MV-4-11 (cell line): ENCODE measurements around the gene DLK1.

Experiments
- DNase-seq: peaks from one replicate; lab custom pipeline; 2025; lab: John Stamatoyannopoulos, UW

Gene DLK1

GRCh38 chr14:100734031-100734990, 7.6 kb downstream of the DLK1 start:
- no peak for DNase-seq

DNA sequence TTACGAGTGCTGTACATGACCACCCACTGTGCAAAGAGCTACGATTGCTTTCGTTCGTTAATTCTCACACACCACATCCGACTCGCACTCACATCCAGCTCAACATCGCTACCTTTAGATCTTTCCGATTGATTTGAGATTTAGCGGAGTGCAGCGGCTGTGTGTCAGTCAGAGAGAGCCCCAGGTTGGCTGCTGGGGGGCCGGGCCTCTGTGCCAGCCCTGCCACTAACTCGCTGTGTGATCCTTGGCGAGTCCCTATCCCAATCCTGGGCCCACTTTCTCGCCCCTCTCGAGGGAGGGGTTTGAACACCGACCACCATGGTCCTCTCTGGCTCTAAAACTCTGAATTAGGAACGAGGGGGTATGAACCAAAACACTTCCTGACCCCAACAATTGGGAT, 8.6 kb downstream of the DLK1 start:
- no peak for DNase-seq

- no peak for DNase-seq
Observed at GRCh38 chr14:100736269-100737180, 9.8 kb downstream of the DLK1 start.

DNA sequence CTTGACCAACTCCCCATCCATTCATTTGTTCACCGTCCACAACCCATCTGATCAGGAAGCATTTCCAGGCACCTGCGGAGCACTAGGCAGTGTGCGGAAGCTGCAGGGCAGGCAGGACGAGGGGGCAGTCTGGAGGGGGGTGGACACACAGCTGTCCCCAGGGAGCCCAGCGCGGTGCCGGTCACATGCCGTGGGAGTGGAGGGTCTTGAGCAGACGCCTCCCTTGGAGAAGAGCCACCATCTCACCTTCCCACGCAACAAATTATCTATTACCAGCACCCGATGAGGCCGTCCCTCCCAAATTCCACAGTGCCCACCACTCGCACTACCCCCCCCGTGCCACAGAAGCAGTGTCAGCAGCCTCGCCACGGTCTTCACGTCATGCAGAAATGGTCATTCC, 10.8 kb downstream of the DLK1 start:
- no peak for DNase-seq

GRCh38 chr14:100738269-100738691, 11.6 kb downstream of the DLK1 start:
- DNase-seq = no peak

- DNase-seq = no peak
Observed at GRCh38 chr14:100738704-100739131, 12.0 kb downstream of the DLK1 start.

- no peak for DNase-seq
Observed at GRCh38 chr14:100739306-100739705, 12.6 kb downstream of the DLK1 start.

DNA sequence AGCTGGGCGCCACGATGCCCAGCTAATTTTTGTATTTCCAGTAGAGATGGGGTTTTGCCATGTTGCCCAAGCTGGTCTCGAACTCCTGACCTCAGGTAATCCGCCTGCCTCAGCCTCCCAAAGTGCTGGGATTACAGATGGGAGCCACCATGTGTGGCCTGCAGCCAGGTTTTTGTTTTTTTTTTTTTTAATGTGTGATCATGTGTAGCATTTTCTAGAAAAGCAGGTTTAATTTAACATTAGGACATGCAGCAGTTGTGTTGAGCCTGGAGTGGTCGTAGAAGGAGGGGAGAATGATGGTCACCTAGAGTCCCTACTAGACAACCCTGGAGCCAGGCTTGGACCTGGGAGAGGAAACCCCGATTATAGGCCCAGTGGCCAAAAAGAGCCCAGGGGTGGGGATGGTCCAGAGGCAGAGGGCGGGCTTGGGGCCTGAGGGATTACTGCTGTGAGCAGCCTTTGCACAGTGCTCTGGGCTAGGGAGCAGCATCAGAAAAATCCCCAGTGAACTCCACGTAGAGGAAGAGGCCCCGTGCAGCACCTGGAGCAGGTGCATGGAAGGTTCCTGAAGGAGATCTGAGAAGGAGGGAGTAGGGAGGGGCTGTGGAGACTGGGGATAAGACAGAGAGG, 13.6 kb downstream of the DLK1 start:
- no peak for DNase-seq

- no peak for DNase-seq
Observed at GRCh38 chr14:100740929-100741328, 14.2 kb downstream of the DLK1 start.

DNA sequence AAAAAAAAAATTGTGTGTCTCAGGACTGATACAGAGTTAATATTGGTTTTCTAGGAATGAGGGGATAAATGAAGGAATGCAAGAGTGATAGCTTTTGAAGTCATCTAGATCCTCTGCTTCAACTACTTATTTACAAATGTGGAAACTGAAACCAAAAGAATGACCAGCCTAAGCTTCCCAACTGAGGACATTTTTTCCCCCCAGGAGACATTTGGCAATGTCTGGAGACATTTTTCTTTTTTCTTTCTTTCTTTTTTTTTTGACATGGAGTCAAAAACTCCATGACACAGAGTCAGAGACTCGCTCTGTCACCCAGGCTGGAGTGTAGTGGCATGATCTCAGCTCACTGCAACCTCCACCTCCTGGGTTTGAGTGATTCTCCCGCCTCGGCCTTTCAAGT, 15.3 kb downstream of the DLK1 start:
- no peak for DNase-seq

DNA sequence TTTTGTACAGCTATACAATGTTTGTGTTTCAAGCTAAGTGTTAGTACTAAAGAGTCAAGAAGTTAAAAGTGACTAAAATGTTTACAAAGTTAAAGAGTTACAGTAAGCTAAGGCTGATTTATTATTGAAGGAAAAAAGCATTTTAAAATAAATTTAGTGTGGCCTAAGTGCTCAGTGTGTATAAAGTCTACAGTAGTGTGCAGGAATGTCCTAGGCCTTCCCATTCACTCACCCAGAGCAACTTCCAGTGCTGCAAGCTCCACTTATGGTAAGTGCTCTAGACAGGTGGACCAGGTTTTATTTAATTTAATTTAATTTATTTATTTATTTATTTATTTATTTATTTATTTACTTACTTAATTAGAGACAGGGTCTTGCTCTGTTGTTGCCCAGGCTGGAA, 19.6 kb downstream of the DLK1 start:
- no peak for DNase-seq

GRCh38 chr14:100747021-100747586, 20.4 kb downstream of the DLK1 start:
- DNase-seq = no peak

DNA sequence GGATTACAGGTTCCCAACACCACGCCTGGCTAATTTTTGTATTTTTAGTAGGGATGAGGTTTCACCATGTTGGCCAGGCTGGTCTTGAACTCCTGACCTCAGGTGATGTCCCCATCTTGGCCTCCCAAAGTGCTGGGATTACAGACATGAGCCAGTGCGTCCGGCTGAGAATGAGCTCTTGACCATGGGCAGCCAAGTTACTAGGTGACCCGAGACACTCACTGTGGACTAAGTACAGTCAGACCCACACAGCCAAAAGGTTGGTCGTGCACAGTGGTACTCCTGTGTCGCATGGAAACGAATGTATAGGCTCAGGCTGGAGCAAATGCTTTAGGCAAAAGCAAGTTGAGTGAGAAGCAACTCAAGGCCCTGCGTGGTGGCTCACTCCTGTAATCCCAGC, 21.0 kb downstream of the DLK1 start:
- no peak for DNase-seq

DNA sequence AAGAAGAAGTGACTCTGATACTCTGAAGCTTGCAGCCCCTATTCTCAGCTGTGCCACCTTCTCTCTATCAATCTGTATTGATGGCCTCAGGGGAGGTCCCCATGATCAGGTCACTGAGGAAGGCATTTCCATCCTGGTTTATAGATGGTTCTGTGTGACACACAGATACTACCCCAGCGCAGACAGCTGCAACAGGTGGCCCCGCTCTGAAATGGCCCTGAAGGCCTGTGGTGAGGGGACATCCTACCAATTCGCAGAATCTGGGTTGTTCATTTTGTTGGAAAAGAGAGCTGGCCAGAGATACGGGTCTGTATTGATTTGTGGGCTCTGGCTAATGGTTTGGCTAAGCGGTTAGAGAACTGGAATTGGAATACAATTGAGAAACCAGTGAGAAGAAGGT, 21.7 kb downstream of the DLK1 start:
- no peak for DNase-seq

GRCh38 chr14:100748944-100749343, 22.3 kb downstream of the DLK1 start:
- no peak for DNase-seq

- no peak for DNase-seq
Observed at GRCh38 chr14:100749967-100750597, 23.4 kb downstream of the DLK1 start.

DNA sequence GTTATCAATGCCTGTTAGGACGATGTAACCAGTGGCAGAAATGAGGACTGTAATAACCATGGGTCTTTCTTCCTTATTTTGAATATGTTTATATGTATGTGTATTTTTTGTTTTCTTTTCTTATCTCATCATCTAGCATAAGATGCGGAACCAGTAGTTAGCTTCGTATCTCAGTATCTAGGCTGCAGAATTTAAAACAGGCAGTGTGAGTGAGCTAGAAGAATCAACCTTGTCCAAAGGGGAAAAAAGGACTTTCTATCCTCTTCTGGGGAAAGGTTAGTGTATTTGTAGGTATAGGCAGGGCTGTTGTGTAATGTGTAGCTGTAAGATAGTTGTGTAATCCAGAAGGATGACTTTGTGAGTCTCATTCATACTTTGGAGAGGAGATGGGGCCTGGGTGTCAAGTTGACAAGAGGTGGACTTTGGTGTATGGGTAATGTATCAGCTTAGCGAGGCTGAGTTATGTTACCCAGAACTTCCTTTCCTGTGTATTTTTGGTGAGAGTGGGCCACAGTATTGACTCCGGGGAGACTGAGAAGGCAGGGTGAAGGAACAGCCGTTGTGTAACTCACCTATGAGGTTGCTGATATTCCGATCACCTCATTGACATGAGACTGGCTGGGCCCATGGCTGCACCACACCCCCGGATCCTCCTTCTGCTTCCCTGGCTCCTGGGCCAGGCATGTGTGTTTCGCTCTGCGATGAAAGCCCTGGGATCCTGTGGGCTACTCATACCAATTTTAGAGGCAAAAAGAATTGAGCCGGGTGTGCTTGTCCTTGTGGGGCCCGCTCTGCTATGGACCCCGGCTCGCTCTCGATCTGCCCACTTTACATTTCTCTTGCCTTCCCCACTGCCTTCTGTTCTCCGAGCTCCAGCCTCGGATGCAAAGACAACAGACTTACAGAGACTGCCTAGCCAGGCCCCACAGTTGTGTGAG, 24.3 kb downstream of the DLK1 start:
- no peak for DNase-seq

DNA sequence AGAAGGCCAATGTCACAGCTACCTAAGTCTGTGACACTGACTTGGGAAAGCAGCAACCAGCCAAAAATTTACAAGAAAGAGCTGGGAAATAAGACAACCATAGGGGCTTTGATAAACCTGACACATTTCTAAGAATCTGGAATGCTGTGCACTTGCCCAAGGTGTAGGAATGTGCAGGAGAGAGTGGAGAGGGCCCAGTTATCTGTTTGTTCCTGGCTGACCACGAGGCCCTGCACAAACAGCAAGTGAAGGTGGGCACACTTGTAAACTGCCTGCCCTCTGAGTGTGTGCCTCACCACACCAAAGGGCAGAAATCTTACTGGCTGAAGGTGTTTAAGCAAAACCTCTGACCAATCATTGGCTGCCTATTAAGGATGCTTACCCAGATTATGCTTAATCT, 27.3 kb downstream of the DLK1 start:
- DNase-seq = no peak

DNA sequence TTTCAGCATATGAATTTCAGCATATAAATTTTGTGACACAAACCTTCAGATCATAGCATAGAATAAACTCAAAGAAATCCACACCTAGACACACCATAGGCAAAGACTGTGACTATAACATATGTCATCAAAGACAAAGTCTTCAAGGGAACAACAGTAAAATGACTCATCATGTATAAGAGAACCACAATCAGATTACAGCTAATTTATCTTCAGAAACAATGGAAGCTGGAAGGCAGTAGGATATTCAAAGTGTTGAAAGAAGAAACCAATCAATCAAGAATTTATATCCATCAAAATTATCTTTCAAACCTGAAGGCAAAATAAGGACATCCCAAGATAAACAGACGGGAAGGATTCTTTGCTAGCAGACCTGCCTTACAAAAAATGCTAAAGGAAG, 29.0 kb downstream of the DLK1 start:
- DNase-seq = no peak

GRCh38 chr14:100761481-100761880, 34.8 kb downstream of the DLK1 start:
- no peak for DNase-seq
